ENCODE measurements around the gene CZIB.
"Not testable (repeated sequence)": the region's sequence is repeated elsewhere in the genome, so short reads cannot be mapped to it uniquely, and the experiment has no call there.

The CZIB gene

DNA sequence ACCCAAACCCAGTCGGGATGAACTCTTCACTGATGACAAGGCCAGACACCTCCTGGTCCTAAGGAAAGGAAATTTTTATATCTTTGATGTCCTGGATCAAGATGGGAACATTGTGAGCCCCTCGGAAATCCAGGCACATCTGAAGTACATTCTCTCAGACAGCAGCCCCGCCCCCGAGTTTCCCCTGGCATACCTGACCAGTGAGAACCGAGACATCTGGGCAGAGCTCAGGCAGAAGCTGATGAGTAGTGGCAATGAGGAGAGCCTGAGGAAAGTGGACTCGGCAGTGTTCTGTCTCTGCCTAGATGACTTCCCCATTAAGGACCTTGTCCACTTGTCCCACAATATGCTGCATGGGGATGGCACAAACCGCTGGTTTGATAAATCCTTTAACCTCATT is 10.1 kb downstream of the CZIB start:
- in situ Hi-C loops (cut with HindIII; ENCODE audit: low pct_ligation_motif_present, low sequenced_read_pairs): no loop called here
- peaks cover 59% of the 10 kb centered on the region for H3K36me3 ChIP-seq (replicated peaks)
- TF ChIP-seq, protein P1, sequence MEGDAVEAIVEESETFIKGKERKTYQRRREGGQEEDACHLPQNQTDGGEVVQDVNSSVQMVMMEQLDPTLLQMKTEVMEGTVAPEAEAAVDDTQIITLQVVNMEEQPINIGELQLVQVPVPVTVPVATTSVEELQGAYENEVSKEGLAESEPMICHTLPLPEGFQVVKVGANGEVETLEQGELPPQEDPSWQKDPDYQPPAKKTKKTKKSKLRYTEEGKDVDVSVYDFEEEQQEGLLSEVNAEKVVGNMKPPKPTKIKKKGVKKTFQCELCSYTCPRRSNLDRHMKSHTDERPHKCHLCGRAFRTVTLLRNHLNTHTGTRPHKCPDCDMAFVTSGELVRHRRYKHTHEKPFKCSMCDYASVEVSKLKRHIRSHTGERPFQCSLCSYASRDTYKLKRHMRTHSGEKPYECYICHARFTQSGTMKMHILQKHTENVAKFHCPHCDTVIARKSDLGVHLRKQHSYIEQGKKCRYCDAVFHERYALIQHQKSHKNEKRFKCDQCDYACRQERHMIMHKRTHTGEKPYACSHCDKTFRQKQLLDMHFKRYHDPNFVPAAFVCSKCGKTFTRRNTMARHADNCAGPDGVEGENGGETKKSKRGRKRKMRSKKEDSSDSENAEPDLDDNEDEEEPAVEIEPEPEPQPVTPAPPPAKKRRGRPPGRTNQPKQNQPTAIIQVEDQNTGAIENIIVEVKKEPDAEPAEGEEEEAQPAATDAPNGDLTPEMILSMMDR (IDR thresholded peaks at IDR 0.05; ENCODE audit: low read depth, low read length, missing control alignments): no peak

DNA sequence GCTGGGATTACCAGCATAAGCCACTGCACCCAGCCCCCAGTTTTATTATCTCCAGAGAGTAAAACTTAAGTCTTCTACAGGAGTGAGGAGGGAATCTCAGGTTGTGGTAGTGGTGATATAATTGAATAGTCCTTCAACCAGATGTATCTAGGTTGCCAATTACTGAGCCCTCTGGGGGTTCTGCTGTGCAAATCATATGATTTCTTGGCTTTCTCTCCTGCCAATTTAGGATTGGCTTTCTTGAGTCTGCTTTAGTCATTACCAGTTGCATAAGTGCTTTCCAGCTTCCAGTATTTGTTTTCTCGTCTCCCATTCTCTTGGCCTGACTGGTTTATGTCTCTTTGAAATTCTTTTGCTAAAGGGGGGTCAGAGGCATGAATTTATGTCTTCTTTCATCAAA is 12.7 kb downstream of the CZIB start:
- TF ChIP-seq, protein P1 (IDR thresholded peaks at IDR 0.05; ENCODE audit: low read depth, low read length, missing control alignments): no peak
- peaks cover 61% of the 10 kb centered on the region for H3K36me3 ChIP-seq (replicated peaks)
- DNase-seq: no peak
- no peak overlapping the region for H3K4me3 ChIP-seq (ENCODE audit: low read depth, low read length)
- in situ Hi-C loops (cut with HindIII; ENCODE audit: low pct_ligation_motif_present, low sequenced_read_pairs): no loop called here
- no peak overlapping the region for H3K27ac ChIP-seq
- no peaks in the 10 kb centered on the region for H3K27me3 ChIP-seq (replicated peaks)

More for the DNA sequence above, 10.1 kb downstream of the CZIB start:
- Histone ChIP-seq H3K27ac (no peak overlapping the region), H3K4me3 (ENCODE audit: low read depth, low read length) (no peak overlapping the region), H3K27me3 (replicated peaks) (no peaks in the 10 kb centered on the region)
- no peak for DNase-seq

DNA sequence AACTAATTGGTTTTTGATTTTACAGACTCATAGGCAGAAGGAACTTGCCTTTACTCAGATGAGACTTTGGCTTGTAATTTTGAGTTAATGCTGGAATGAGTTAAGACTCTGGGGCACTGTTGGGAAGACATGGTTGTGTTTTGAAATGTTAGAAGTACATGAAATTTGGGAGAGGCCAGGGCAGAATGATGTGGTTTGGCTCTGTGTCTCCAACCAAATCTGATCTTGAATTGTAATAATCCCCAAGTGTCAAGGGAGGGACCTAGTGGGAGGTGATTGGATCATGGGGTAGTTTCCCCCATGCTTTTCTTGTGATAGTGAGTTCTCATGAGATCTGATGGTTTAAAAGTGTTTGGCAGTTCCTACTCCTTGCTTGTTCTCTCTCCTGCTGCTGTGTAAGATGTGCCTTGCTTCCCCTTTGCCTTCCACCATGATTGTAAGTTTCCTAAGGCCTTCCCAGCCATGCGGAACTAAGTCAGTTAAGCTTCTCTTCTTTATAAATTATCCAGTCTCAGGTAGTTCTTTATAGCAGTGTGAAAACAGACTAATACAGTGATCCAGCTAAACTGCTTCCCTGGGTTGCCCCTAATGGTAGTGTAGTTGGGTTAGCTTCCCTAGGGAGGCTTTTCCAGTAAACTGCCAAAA is 13.6 kb downstream of the CZIB start:
- DNase-seq: no peak
- H3K36me3 ChIP-seq (replicated peaks): peaks cover 59% of the 10 kb centered on the region
- no peak overlapping the region for H3K4me3 ChIP-seq (ENCODE audit: low read depth, low read length)
- TF ChIP-seq, protein P1 (IDR thresholded peaks at IDR 0.05; ENCODE audit: low read depth, low read length, missing control alignments): no peak
- in situ Hi-C loops (cut with HindIII; ENCODE audit: low pct_ligation_motif_present, low sequenced_read_pairs): no loop called here
- no peaks in the 10 kb centered on the region for H3K27me3 ChIP-seq (replicated peaks)
- H3K27ac ChIP-seq: no peak overlapping the region

DNA sequence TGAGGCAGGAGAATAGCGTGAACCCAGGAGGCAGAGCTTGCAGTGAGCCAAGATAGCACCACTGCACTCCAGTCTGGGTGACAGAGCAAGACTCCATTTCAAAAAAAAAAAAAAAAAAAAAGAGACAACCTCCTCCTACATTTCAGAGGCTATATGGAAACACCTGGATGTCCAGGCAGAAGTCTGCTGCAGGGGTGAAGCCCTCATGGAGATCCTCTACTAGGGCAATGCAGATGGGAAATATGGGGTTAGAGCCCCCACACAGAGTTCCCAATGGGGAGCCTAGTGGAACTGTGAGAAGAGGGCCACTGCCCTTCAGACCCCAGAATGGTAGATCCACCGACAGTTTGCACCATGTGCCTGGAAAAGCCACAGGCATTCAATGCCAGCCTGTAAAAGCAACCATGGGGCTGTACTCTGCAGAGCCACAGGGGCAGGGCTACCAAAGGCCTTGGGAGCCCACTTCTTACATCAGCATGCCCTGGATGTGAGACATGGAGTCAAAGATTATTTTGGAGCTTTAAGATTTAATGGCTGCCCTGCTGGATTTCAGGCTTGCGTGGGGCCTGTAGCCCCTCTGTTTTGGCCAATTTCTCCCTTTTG is 14.2 kb downstream of the CZIB start:
- H3K27me3 ChIP-seq (replicated peaks); in situ Hi-C loops (cut with HindIII; ENCODE audit: low pct_ligation_motif_present, low sequenced_read_pairs); DNase-seq; H3K4me3 ChIP-seq (ENCODE audit: low read depth, low read length); H3K27ac ChIP-seq: not testable (repeated sequence)
- peaks cover 58% of the 10 kb centered on the region for H3K36me3 ChIP-seq (replicated peaks)

DNA sequence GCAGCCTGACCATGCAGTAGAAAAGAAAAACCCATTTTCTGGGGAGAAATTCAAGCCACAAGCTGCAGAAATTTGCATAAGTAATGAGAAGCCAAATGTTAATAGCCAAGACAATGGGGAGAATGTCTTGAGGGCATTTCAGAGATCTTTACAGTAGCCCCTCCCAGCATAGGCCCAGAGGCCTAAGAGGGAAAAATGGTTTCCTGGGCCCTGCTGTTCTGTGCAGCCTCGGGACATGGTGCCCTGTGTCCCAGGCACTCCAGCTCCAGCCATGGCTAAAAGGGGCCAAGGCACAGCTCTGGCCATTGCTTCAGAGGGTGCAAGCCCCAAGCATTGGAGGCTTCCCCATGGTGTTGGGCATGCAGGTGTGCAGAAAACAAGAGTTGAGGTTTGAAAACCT is 14.9 kb downstream of the CZIB start:
- H3K36me3 ChIP-seq (replicated peaks): peaks cover 52% of the 10 kb centered on the region
- H3K4me3 ChIP-seq (ENCODE audit: low read depth, low read length); H3K27me3 ChIP-seq (replicated peaks); in situ Hi-C loops (cut with HindIII; ENCODE audit: low pct_ligation_motif_present, low sequenced_read_pairs); H3K27ac ChIP-seq; DNase-seq: not testable (repeated sequence)

DNA sequence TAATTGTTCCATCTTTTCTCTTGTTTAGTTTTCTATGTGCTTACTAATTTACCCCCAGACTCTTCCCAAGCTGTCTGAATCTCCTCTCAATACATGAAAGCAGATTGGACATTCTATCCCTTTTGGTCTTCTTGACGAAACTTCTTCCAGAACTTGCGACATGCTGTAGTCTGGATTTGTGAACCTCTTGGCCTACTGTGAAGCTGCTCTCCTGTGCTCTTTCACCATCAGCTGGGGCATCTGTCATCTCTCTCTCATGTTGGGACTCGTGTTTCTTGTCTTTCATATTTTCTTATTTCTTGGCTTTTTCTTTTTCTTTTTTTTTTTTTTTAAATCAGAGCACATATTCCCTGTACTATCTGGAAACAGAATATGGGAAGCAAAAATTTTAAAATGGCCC is 17.0 kb downstream of the CZIB start:
- in situ Hi-C loops (cut with HindIII; ENCODE audit: low pct_ligation_motif_present, low sequenced_read_pairs): no loop called here
- TF ChIP-seq, protein P1 (IDR thresholded peaks at IDR 0.05; ENCODE audit: low read depth, low read length, missing control alignments): no peak
- Histone ChIP-seq H3K27ac (no peak overlapping the region), H3K36me3 (replicated peaks) (peaks cover 41% of the 10 kb centered on the region), H3K4me3 (ENCODE audit: low read depth, low read length) (no peak overlapping the region), H3K27me3 (replicated peaks) (no peaks in the 10 kb centered on the region)
- DNase-seq: no peak

DNA sequence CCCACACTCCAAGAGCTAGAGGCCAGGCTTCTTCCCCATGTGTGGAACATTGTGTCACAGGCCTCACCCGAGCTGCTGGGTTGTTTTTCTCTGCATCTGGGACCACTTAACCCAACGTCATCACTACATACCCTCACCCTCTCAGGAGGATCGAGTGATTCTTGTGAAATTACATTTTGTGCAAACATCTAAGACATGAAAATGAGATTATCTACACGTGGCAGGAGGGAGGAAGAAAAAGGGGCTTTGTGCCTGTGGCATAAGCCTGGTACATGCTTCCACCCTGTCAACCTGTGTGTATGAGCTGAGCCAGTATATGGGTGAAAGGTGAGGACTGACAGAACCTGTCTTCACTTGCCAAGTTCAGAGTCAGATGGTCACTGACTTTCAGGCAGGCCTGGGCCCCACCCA is 22.2 kb downstream of the CZIB start:
- no peak for DNase-seq
- TF ChIP-seq, protein P1 (IDR thresholded peaks at IDR 0.05; ENCODE audit: low read depth, low read length, missing control alignments): no peak
- peaks cover 8% of the 10 kb centered on the region for H3K36me3 ChIP-seq (replicated peaks)
- no peak overlapping the region for H3K4me3 ChIP-seq (ENCODE audit: low read depth, low read length)
- in situ Hi-C loops (cut with HindIII; ENCODE audit: low pct_ligation_motif_present, low sequenced_read_pairs): no loop called here
- H3K27me3 ChIP-seq (replicated peaks): no peaks in the 10 kb centered on the region
- H3K27ac ChIP-seq: no peak overlapping the region
